KG1 (cell line): ENCODE results near the gene UBQLN4.
"Not testable (repeated sequence)": the region's sequence is repeated elsewhere in the genome, so short reads cannot be mapped to it uniquely, and the experiment has no call there.

Experiments used
- DNase-seq: peaks from one replicate; lab custom pipeline; 2025; lab: John Stamatoyannopoulos, UW

The UBQLN4 gene

GRCh38 chr1:156060937-156061636, 7.5 kb upstream of the UBQLN4 start, which contains the start of gene RAB25:
TSS of gene RAB25 (plus strand) at chr1:156061160. CDS start at chr1:156061401, 241 bp downstream.
- no peak for DNase-seq

- no peak for DNase-seq
These were observed 2.8 kb upstream of the UBQLN4 start for GRCh38 chr1:156056326-156056849.

DNA sequence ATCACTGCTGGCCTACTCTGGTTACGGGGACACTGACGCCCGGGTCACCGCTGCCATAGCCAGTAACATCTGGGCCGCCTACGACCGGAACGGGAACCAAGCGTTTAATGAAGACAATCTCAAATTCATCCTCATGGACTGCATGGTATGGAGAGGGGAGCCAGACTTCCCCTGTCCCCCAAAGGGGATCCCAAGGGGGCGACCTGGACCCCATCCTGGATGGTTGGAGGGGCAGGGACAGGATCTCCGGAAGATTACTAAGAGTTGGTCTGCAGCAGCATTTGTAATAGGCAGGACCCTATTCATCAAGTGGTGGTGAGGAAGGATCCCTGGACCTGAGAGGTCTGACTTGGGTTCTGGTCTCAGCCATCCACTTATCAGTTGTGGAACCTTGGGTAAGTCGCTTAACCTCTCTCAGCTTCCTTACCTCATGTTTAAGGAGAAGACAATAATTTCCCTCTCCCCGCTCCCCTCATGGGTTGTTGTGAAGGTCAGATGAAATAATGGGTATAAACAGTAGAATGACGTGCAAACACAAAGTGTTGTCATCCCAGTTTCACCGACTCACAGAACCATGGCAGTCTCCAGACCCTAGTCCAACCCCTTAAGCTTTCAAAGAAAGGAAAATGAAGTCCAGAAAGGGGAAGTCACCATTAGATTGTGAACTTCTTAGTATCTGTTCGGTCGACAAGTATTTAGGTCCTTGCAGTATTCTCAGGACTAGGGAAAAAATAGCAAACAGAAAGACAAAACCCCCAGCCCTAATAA, 1.9 kb upstream of the UBQLN4 start:
- no peak for DNase-seq

GRCh38 chr1:156054500-156055280, 1.1 kb upstream of the UBQLN4 start, which contains the start of gene LAMTOR2:
TSS of gene LAMTOR2 (plus strand) at chr1:156054782. CDS start at chr1:156054890, 108 bp downstream.
- DNase-seq = peak; percentile 96

GRCh38 chr1:156052862-156053767, 483 bp downstream of the UBQLN4 start:
- peak; percentile 73 for DNase-seq

- DNase-seq = no peak
These were observed 2.4 kb downstream of the UBQLN4 start for GRCh38 chr1:156051011-156051725.

GRCh38 chr1:156050376-156050775, 3.2 kb downstream of the UBQLN4 start:
- no peak for DNase-seq

DNA sequence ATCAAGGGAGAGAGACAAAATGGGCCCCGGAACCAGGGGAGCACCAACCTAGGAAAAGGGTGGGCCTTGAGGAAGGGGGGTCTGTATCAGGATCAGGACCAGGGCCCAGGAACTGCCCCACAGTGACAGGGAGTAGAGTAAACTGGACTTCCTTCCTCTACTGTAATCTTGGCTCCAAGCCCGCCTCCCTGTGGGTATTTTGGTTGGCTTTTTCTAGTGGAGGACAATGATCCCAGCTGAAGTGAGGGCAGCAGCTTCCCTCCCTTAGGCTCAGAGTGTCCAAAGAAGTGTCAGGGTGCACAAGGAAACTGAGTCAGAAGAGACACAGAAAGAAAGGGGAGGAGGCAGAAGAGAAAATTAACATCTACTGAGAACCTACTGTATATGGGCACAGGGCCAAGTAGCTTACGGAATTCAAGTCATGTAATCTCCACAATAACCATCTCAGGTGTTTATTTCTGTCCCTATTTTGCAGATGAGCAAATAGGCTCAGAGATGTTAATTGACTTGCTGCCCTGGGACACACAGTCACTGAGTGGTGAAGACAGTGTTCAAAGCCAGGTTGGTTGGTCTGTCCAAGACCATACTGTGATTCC, 4.8 kb downstream of the UBQLN4 start:
- DNase-seq = no peak

DNA sequence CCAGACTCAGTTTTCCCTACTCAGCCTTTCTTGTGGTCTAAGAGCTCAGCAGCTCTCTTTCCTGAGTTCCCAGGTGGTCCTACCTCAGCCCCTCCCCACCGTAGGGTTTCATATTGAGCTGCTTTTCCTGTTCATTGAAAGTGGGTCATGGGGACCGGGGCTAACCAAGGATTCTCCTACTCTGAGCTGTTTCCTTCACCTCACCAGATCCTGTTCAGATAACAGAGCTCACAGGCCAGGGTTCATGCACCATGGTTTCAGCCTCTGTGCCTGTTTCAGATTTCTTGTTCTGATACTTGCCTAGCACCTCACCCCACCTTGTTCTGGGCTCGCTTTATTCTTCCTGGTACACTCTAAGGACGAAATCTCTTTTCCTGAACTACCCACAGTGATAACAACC, 8.5 kb downstream of the UBQLN4 start:
- DNase-seq = no peak

GRCh38 chr1:156042828-156043227, 10.8 kb downstream of the UBQLN4 start:
- DNase-seq = no peak

DNA sequence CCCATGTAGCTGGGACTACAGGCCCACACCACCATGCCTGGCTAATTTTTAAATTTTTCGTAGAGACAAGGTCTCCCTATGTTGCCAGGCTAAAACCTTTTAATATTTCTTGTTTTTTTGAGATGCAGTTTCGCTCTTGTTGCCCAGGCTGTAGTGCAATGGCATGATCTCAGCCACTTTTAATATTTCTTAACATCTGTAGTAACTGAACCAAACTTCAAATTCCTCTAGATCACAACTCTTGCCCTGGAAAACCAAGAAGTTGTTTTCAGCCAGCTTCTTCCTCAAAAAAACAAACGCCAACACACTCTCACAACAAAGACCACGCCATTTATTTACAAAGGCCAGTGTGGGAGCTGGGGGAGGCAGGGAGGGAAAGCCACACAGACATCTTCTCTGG, 18.6 kb downstream of the UBQLN4 start:
- not testable (repeated sequence) for DNase-seq

- no peak for DNase-seq
These were observed 20.6 kb downstream of the UBQLN4 start for GRCh38 chr1:156033011-156033410.

- no peak for DNase-seq
These were observed 27.0 kb downstream of the UBQLN4 start for GRCh38 chr1:156026588-156026987.

DNA sequence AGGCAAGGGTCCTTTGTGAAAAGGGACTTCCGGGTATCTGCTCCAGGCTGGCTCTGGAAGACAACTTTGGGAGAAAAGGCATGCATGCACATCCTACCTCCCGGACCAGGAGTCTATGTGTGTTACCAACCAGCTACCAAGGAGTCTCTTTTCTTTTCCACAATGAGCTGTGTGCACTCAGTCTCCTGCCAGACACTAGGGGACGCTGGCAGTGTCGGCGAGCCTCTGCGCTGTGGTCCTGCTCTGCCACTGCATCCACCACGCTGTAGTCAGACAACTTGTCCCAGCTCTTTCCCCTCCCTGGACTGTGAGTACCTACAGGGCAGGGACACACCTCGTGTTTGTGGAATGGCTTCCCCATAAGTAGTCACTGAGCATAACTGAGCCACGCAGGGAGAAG, 27.7 kb downstream of the UBQLN4 start:
- no peak for DNase-seq

DNA sequence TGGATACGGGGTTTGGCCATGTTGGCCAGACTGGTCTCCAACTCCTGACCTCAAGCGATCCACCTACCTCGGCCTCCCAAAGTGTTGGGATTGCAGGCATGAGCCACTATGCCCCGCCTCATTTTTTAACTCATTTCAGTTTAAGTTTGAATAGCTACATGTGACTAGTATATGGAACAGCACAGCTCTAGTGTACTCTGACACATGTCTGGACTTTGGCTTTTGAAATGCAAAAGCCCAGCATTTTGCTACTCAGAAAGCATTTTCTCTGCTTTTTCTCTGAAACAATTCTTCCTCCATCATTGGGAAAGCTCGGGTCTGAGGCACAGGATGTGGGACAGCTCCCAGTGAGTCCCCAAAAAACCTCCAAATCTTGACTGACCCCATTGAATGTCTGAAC, 28.8 kb downstream of the UBQLN4 start:
- no peak for DNase-seq

GRCh38 chr1:156021954-156022353, 31.6 kb downstream of the UBQLN4 start:
- DNase-seq = no peak

DNA sequence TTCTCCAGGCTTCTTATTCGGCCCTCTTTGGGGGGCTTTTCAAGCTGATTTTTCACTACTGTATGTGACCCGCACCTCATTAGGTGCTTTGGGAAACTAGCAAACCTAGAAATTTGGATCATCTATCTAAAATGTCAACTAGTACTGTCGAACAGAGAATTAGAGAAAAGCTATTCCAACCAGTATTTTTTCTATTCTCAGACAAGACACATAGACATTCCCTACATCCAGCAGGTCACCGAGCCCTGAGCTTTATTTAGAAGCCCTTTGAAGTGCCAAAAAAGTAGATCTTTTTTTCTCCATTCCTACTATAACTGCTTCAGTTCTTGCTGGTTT, 32.5 kb downstream of the UBQLN4 start:
- DNase-seq = no peak

- peak; percentile 90 for DNase-seq
These were observed 33.1 kb downstream of the UBQLN4 start, which contains the start of gene SSR2 for GRCh38 chr1:156020293-156021092. TSS of gene SSR2 (minus strand) at chr1:156020951. CDS start at chr1:156020167, 784 bp downstream.

GRCh38 chr1:156019946-156020292, 33.7 kb downstream of the UBQLN4 start:
- DNase-seq = no peak
